Fibroblast of lung (primary cell): ENCODE measurements around the gene DNMBP. TPM values are rescaled to one million over a fixed set of nuclear protein-coding genes. Genes with fewer than 3 reads are reported as not detected.
A peak's percentile ranks its signal among the peaks of the same experiment; 100 is the strongest.
"Not testable (repeated sequence)": the region's sequence is repeated elsewhere in the genome, so short reads cannot be mapped to it uniquely, and the experiment has no call there.

ENCODE experiments used
- DNase-seq, 2 donors: peaks; one replicate each; pipeline versions ENCODE4 v3.0.0 to v3.0.0-alpha.2; 2010; ENCODE audit warnings: low read depth in 2 of 2
- H2AFZ ChIP-seq: 2 replicates; pipeline ENCODE4 v1.5.1; 2012; ENCODE audit warnings: low read length, control low read depth, inconsistent platforms
- H3K27ac ChIP-seq: 2 replicates; pipeline ENCODE4 v1.5.1; 2011; ENCODE audit warnings: low read length, control low read depth; ENCODE audit not compliant: insufficient read depth
- H3K27me3 ChIP-seq: 2 replicates; pipeline ENCODE4 v1.5.1; 2011; ENCODE audit warnings: mild to moderate bottlenecking, low read length; ENCODE audit not compliant: control insufficient read depth, insufficient read depth
- H3K36me3 ChIP-seq: 2 replicates; pipeline ENCODE4 v1.5.1; 2011; ENCODE audit warnings: low read length; ENCODE audit not compliant: control insufficient read depth, insufficient read depth
- H3K4me1 ChIP-seq: 2 replicates; pipeline ENCODE4 v1.5.1; 2011; ENCODE audit warnings: low read length; ENCODE audit not compliant: control insufficient read depth, insufficient read depth; ENCODE audit errors: extremely low read depth
- H3K4me2 ChIP-seq: 2 replicates; pipeline ENCODE4 v1.5.1; 2011; ENCODE audit warnings: low read length, control low read depth; ENCODE audit not compliant: insufficient read depth; ENCODE audit errors: extremely low read depth
- H3K4me3 ChIP-seq, 4 experiments: fragments of 200-600 bp in 1 of 4; sonication (generic) in 1 of 4; replicated peaks in 1 of 4; 2 replicates each; pipeline ENCODE4 v1.5.1; 2011 to 2016; ENCODE audit warnings: low read length in 4 of 4, low read depth in 3 of 4, mild to moderate bottlenecking in 3 of 4, control low read depth in 2 of 4, inconsistent platforms in 1 of 4, mixed read lengths in 1 of 4; ENCODE audit not compliant: insufficient read depth in 1 of 4; ENCODE audit errors: control extremely low read depth in 1 of 4
- H3K79me2 ChIP-seq: 2 replicates; pipeline ENCODE4 v1.5.1; 2012; ENCODE audit warnings: mild to moderate bottlenecking, low read length, inconsistent platforms; ENCODE audit not compliant: control insufficient read depth, insufficient read depth
- H3K9ac ChIP-seq: 2 replicates; pipeline ENCODE4 v1.5.1; 2011; ENCODE audit warnings: mild to moderate bottlenecking, low read length, control low read depth; ENCODE audit not compliant: insufficient read depth
- H3K9me3 ChIP-seq: 2 replicates; pipeline ENCODE4 v1.5.1; 2012; ENCODE audit warnings: low read depth, low read length; ENCODE audit not compliant: control insufficient read depth, insufficient read depth
- H4K20me1 ChIP-seq: 2 replicates; pipeline ENCODE4 v1.5.1; 2011; ENCODE audit warnings: low read length; ENCODE audit not compliant: control insufficient read depth, insufficient read depth; ENCODE audit errors: extremely low read depth
- CTCF ChIP-seq, 2 donors: IDR thresholded peaks in 1 of 2; conservative IDR thresholded peaks in 1 of 2; 1 replicate in 1 of 2; 2 replicates in 1 of 2; pipeline ENCODE4 v1.5.1; 2011 to 2012; ENCODE audit warnings: low read length in 2 of 2, control low read depth in 1 of 2, inconsistent platforms in 1 of 2, low read depth in 1 of 2, mild to moderate bottlenecking in 1 of 2
- EZH2 ChIP-seq: IDR thresholded peaks from 2 replicates; pipeline ENCODE4 v1.5.1; 2012; ENCODE audit warnings: low read length, control low read depth, mild to moderate bottlenecking; ENCODE audit errors: missing control alignments
- polyA plus RNA-seq, 2 donors: library from polyadenylated mRNA; depleted of rRNA in 1 of 2; stranded (reverse) in 1 of 2; unstranded in 1 of 2; fragments of >200 nt; gene quantifications; 2 replicates each; pipeline ENCODE4 v1.2.1, GENCODE V29; 2011 to 2012; ENCODE audit warnings: missing spikeins in 1 of 2
- total RNA-seq: library from RNA; depleted of rRNA; stranded (reverse); fragments of >200 nt; gene quantifications from 2 replicates; pipeline ENCODE4 v1.2.1, GENCODE V29; 2014

The DNMBP gene
- total and polyA plus RNA-seq, 2 donors (not counting 1 experiment from before 2014, with no cell fraction given): 12.9 to 21.2 TPM

GRCh38 chr10:99906470-99906869 lies 103.3 kb downstream of the DNMBP start:
- DNase-seq: peak; percentile 88 to 97
- Histone ChIP-seq H3K4me2 (peak overlapping the region; percentile 52), H4K20me1 (no peaks in the 10 kb centered on the region), H3K9ac (no peak overlapping the region), H3K4me1 (peaks cover 7% of the 10 kb centered on the region), H3K36me3 (peaks cover 17% of the 10 kb centered on the region), H3K27ac (peak overlapping the region; percentile 75), H2AFZ (no peak overlapping the region), H3K9me3 (no peaks in the 10 kb centered on the region), H3K27me3 (no peaks in the 10 kb centered on the region), H3K79me2 (peaks cover 10% of the 10 kb centered on the region), H3K4me3 (no peak overlapping the region)
- TF ChIP-seq CTCF (conservative IDR thresholded peaks at IDR 0.05 in 1 of 2, IDR thresholded peaks at IDR 0.05 in 1 of 2; ENCODE audit: low read depth in 1 of 2, low read length in 2 of 2): peak; percentile 14 to 34
- no peak for TF ChIP-seq EZH2

- Histone ChIP-seq H3K9me3 (no peaks in the 10 kb centered on the region), H3K9ac (no peak overlapping the region), H2AFZ (no peak overlapping the region), H3K27ac (peak overlapping the region; percentile 75), H3K4me1 (peaks cover 7% of the 10 kb centered on the region), H4K20me1 (no peaks in the 10 kb centered on the region), H3K4me2 (peak overlapping the region; percentile 52), H3K79me2 (peaks cover 8% of the 10 kb centered on the region), H3K36me3 (peaks cover 17% of the 10 kb centered on the region), H3K4me3 (no peak overlapping the region), H3K27me3 (no peaks in the 10 kb centered on the region)
- no peak for DNase-seq
- TF ChIP-seq CTCF (conservative IDR thresholded peaks at IDR 0.05 in 1 of 2, IDR thresholded peaks at IDR 0.05 in 1 of 2; ENCODE audit: low read depth in 1 of 2, low read length in 2 of 2) (no peak), EZH2 (no peak)
Observed at GRCh38 chr10:99905971-99906370, 103.8 kb downstream of the DNMBP start.

- TF ChIP-seq EZH2 (no peak), CTCF (conservative IDR thresholded peaks at IDR 0.05 in 1 of 2, IDR thresholded peaks at IDR 0.05 in 1 of 2; ENCODE audit: low read depth in 1 of 2, low read length in 2 of 2) (no peak)
- Histone ChIP-seq H3K9me3 (no peaks in the 10 kb centered on the region), H2AFZ (no peak overlapping the region), H3K4me2 (no peak overlapping the region), H3K4me1 (no peaks in the 10 kb centered on the region), H3K4me3 (no peak overlapping the region), H3K9ac (no peak overlapping the region), H3K27me3 (no peaks in the 10 kb centered on the region), H4K20me1 (no peaks in the 10 kb centered on the region), H3K27ac (no peak overlapping the region), H3K79me2 (no peaks in the 10 kb centered on the region), H3K36me3 (peaks cover 16% of the 10 kb centered on the region)
- no peak for DNase-seq
Observed at GRCh38 chr10:99895867-99896266, 113.9 kb downstream of the DNMBP start.

GRCh38 chr10:99895066-99895465 lies 114.7 kb downstream of the DNMBP start:
- H4K20me1 ChIP-seq, H3K27me3 ChIP-seq, H3K9ac ChIP-seq, H3K4me2 ChIP-seq, H3K4me3 ChIP-seq, H3K4me1 ChIP-seq, H2AFZ ChIP-seq, H3K9me3 ChIP-seq, H3K79me2 ChIP-seq, H3K27ac ChIP-seq, DNase-seq: not testable (repeated sequence)
- H3K36me3 ChIP-seq: peaks cover 18% of the 10 kb centered on the region
